GM23338 (cell line): ENCODE data around the gene ARL14EP. TPM values are rescaled to one million over a fixed set of nuclear protein-coding genes. Genes with fewer than 3 reads are reported as not detected.

Experiments
- ATAC-seq: fragments of 200-7000 bp; cut with Tn5 transposase; 3 replicates; pipeline ENCODE4 v1.9.1; 2020
- DNase-seq: peaks from one replicate; pipeline ENCODE4 v3.0.0-alpha.2; 2015; ENCODE audit warnings: low spot score
- H2AFZ ChIP-seq: fragments of 200-600 bp; sonication (generic); 2 replicates; pipeline ENCODE4 v1.8.0; 2016; ENCODE audit warnings: antibody characterized with exemption, mild to moderate bottlenecking, moderate library complexity
- H3F3A ChIP-seq: fragments of 200-600 bp; sonication (generic); replicated peaks from 2 replicates; pipeline ENCODE4 v1.8.0; 2017; ENCODE audit warnings: antibody characterized with exemption, mixed run types, low read depth
- H3K27ac ChIP-seq: fragments of 200-600 bp; sonication (generic); 2 replicates; pipeline ENCODE4 v1.6.1; 2016; ENCODE audit warnings: low read depth
- H3K27me3 ChIP-seq: fragments of 200-600 bp; sonication (generic); 2 replicates; pipeline ENCODE4 v1.8.0; 2016; ENCODE audit warnings: mild to moderate bottlenecking, mixed run types, moderate library complexity; ENCODE audit not compliant: insufficient read depth
- H3K36me3 ChIP-seq: fragments of 200-600 bp; sonication (generic); 2 replicates; pipeline ENCODE4 v1.8.0; 2016; ENCODE audit warnings: mild to moderate bottlenecking; ENCODE audit not compliant: insufficient read depth
- H3K4me1 ChIP-seq: fragments of 200-600 bp; sonication (generic); 2 replicates; pipeline ENCODE4 v1.8.0; 2016; ENCODE audit warnings: mild to moderate bottlenecking, moderate library complexity; ENCODE audit not compliant: insufficient read depth
- H3K4me2 ChIP-seq: fragments of 200-600 bp; sonication (generic); 2 replicates; pipeline ENCODE4 v1.7.1; 2017; ENCODE audit warnings: mixed run types
- H3K4me3 ChIP-seq: fragments of 200-600 bp; sonication (generic); 2 replicates; pipeline ENCODE4 v1.6.1; 2016; ENCODE audit warnings: mixed run types
- H3K79me2 ChIP-seq: fragments of 200-600 bp; sonication (generic); replicated peaks from 2 replicates; pipeline ENCODE4 v1.8.0; 2017; ENCODE audit warnings: mild to moderate bottlenecking; ENCODE audit not compliant: insufficient read depth
- H3K9me2 ChIP-seq: fragments of 200-600 bp; sonication (generic); 2 replicates; pipeline ENCODE4 v1.8.0; 2017; ENCODE audit not compliant: insufficient read depth
- H4K20me1 ChIP-seq: fragments of 200-600 bp; sonication (generic); replicated peaks from 2 replicates; pipeline ENCODE4 v1.8.0; 2017; ENCODE audit warnings: mild to moderate bottlenecking; ENCODE audit not compliant: insufficient read depth
- H3K27ac Mint-ChIP-seq: 2 replicates; pipeline ENCODE4 v1.8.0; 2020; ENCODE audit warnings: inconsistent platforms, mild to moderate bottlenecking, moderate library complexity, mixed read lengths
- H3K27me3 Mint-ChIP-seq: 3 replicates; pipeline ENCODE4 v1.8.0; 2022; ENCODE audit warnings: low read depth, mild to moderate bottlenecking, moderate library complexity, mixed read lengths, inconsistent platforms; ENCODE audit not compliant: insufficient read depth, poor library complexity
- H3K36me3 Mint-ChIP-seq: 3 replicates; pipeline ENCODE4 v1.8.0; 2021; ENCODE audit warnings: low read depth, mild to moderate bottlenecking, inconsistent platforms, moderate library complexity, mixed read lengths
- H3K4me1 Mint-ChIP-seq: 3 replicates; pipeline ENCODE4 v1.8.0; 2020; ENCODE audit warnings: mild to moderate bottlenecking, inconsistent platforms, mixed read lengths
- H3K4me3 Mint-ChIP-seq: 3 replicates; pipeline ENCODE4 v1.8.0; 2021; ENCODE audit warnings: moderate library complexity, mild to moderate bottlenecking, inconsistent platforms, mixed read lengths
- H3K9me3 Mint-ChIP-seq: 3 replicates; pipeline ENCODE4 v1.8.0; 2020; ENCODE audit warnings: moderate library complexity, mild to moderate bottlenecking, inconsistent platforms, mixed read lengths
- CREB1 ChIP-seq: fragments of 250-450 bp; sonication (Bioruptor Pico); IDR thresholded peaks from 2 replicates; pipeline ENCODE4 v1.5.0; 2020; ENCODE audit warnings: low read depth, mild to moderate bottlenecking, moderate library complexity
- EZH2 ChIP-seq: fragments of 200-600 bp; sonication (generic); IDR thresholded peaks from one replicate; pipeline ENCODE4 v1.8.0; 2017; ENCODE audit warnings: antibody characterized with exemption, mild to moderate bottlenecking, low read depth; ENCODE audit not compliant: unreplicated experiment
- JUNB ChIP-seq: IDR thresholded peaks from one replicate; pipeline ENCODE4 v1.6.1; 2016; ENCODE audit warnings: antibody characterized with exemption; ENCODE audit not compliant: unreplicated experiment
- NANOG ChIP-seq: IDR thresholded peaks from 2 replicates; pipeline ENCODE4 v1.6.1; 2016; ENCODE audit warnings: antibody characterized with exemption, borderline replicate concordance
- POLR2AphosphoS5 ChIP-seq: IDR thresholded peaks from 2 replicates; pipeline ENCODE4 v1.6.1; 2016; ENCODE audit warnings: antibody characterized with exemption, low read depth
- REST ChIP-seq: IDR thresholded peaks from one replicate; pipeline ENCODE4 v1.6.1; 2018; ENCODE audit warnings: antibody characterized with exemption; ENCODE audit not compliant: unreplicated experiment
- STAT1 ChIP-seq: IDR thresholded peaks from one replicate; pipeline ENCODE4 v1.6.1; 2016; ENCODE audit warnings: antibody characterized with exemption; ENCODE audit not compliant: unreplicated experiment
- ZNF331 ChIP-seq: fragments of 250-450 bp; sonication (Bioruptor Pico); IDR thresholded peaks from 2 replicates; pipeline ENCODE4 v1.5.0; 2020; ENCODE audit warnings: low read depth, mild to moderate bottlenecking, moderate library complexity
- ZNF462 ChIP-seq: fragments of 250-450 bp; sonication (Bioruptor Pico); IDR thresholded peaks from 2 replicates; pipeline ENCODE4 v1.5.0; 2020; ENCODE audit warnings: mild to moderate bottlenecking, moderate library complexity
- polyA plus RNA-seq: library from polyadenylated mRNA; unstranded; fragments of >200 nt; fragmentation: Nextera tagmentation; extraction: Ambion mirVana; gene quantifications from 2 replicates; pipeline ENCODE4 v1.2.1, GENCODE V29; 2016
- total RNA-seq: library from RNA; depleted of rRNA; stranded (reverse); fragments of >200 nt; shearing (Covaris generic); gene quantifications from 2 replicates; pipeline ENCODE4 v1.2.3, GENCODE V29; 2014
- TF ChIP-seq, protein P1 (sequence below): IDR thresholded peaks from 2 replicates; pipeline ENCODE4 v1.6.1; 2016; ENCODE audit warnings: antibody characterized with exemption

Gene ARL14EP
- total and polyA plus RNA-seq, 2 experiments from 2014 or later: 33.4 to 62.0 TPM

DNA sequence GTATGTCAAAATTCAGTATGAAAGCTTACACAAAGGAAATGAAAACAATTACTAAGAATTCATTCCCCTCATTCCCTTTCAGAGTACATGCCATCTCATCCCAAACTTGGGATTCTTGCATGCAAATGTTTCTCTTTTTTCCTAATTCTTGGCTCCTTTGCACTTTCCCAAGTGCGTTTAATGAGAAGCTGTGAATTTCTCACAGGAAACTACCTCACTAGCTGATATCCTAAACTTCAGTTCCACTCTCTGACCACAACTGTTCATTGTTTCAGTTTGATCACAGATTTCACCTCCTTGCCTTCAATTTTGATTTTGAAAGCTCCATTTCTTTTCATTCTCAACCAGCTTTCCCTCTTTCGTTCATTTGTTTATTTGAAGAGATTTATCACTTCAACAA, 5.9 kb upstream of the ARL14EP start:
- Histone ChIP-seq H4K20me1 (no peaks in the 10 kb centered on the region), H3K27ac (no peak overlapping the region), H3K79me2 (no peaks in the 10 kb centered on the region), H3K4me1 (no peaks in the 10 kb centered on the region), H3K4me2 (no peak overlapping the region), H2AFZ (no peak overlapping the region), H3K36me3 (no peaks in the 10 kb centered on the region), H3K9me2 (no peaks in the 10 kb centered on the region), H3K27me3 (no peaks in the 10 kb centered on the region), H3K4me3 (no peak overlapping the region), H3F3A (no peaks in the 10 kb centered on the region)
- no peak for DNase-seq
- Mint-ChIP-seq H3K4me1 (peaks cover 2% of the 10 kb centered on the region; the same call in 1 of the 3 replicates), H3K36me3 (no peaks in the 10 kb centered on the region), H3K27ac (no peak overlapping the region), H3K4me3 (no peak overlapping the region), H3K27me3 (peaks cover 3% of the 10 kb centered on the region), H3K9me3 (no peaks in the 10 kb centered on the region)
- no peak for ATAC-seq
- TF ChIP-seq NANOG (no peak), CREB1 (CRISPR knock-in tag) (no peak), JUNB (no peak), EZH2 (no peak)
- TF ChIP-seq, protein P1, sequence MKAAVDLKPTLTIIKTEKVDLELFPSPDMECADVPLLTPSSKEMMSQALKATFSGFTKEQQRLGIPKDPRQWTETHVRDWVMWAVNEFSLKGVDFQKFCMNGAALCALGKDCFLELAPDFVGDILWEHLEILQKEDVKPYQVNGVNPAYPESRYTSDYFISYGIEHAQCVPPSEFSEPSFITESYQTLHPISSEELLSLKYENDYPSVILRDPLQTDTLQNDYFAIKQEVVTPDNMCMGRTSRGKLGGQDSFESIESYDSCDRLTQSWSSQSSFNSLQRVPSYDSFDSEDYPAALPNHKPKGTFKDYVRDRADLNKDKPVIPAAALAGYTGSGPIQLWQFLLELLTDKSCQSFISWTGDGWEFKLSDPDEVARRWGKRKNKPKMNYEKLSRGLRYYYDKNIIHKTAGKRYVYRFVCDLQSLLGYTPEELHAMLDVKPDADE: no peak

DNA sequence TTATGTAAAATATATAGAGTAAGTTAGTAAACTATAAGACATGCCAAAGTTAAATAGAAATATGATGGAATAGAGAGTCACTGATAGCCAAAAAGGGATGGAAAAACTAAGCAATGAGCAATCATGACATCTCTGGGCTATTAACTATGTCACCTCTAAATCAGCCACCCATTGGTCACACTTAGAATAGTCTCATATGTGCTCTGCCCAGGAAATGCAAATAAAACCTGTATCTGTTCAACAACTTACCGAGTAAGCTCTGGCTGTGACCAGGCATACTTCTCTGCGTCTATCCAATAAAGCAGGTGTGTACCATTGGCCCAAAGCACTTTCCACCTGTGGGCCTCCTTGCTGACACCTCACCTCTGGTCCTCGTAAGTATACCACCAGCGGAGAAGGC, 1.6 kb upstream of the ARL14EP start:
- Histone ChIP-seq H3K4me2 (no peak overlapping the region), H3K79me2 (peaks cover 33% of the 10 kb centered on the region), H3K4me3 (no peak overlapping the region), H2AFZ (no peak overlapping the region), H3K27ac (no peak overlapping the region), H3K27me3 (no peaks in the 10 kb centered on the region), H3K4me1 (peaks cover 15% of the 10 kb centered on the region), H3F3A (no peaks in the 10 kb centered on the region), H3K36me3 (no peaks in the 10 kb centered on the region), H3K9me2 (no peaks in the 10 kb centered on the region), H4K20me1 (no peaks in the 10 kb centered on the region)
- no peak for DNase-seq
- Mint-ChIP-seq H3K4me3 (no peak overlapping the region), H3K4me1 (peaks cover 21% of the 10 kb centered on the region), H3K27ac (no peak overlapping the region), H3K36me3 (no peaks in the 10 kb centered on the region; the same call in 2 of the 3 replicates), H3K27me3 (peaks cover 9% of the 10 kb centered on the region), H3K9me3 (no peaks in the 10 kb centered on the region)
- TF ChIP-seq ZNF331 (no peak), EZH2 (no peak), ZNF462 (no peak), JUNB (no peak), POLR2AphosphoS5 (no peak), STAT1 (no peak), NANOG (no peak), CREB1 (CRISPR knock-in tag) (no peak), REST (no peak)
- ATAC-seq: no peak
